ENCODE data around the gene FGF23.
A peak's percentile ranks its signal among the peaks of the same experiment; 100 is the strongest.
"Not testable (repeated sequence)": the region's sequence is repeated elsewhere in the genome, so short reads cannot be mapped to it uniquely, and the experiment has no call there.

Gene FGF23

GRCh38 chr12:4379405-4379804 lies at the start of gene FGF23:
Gene FGF23, minus strand, starts transcription at chr12:4379712. Its CDS starts 130 bp downstream, at chr12:4379582.
- DNase-seq (ENCODE audit: low spot score) = no peak

- no peak for DNase-seq (ENCODE audit: low spot score)
Measured at GRCh38 chr12:4424422-4424821, 44.9 kb upstream of the FGF23 start.

DNA sequence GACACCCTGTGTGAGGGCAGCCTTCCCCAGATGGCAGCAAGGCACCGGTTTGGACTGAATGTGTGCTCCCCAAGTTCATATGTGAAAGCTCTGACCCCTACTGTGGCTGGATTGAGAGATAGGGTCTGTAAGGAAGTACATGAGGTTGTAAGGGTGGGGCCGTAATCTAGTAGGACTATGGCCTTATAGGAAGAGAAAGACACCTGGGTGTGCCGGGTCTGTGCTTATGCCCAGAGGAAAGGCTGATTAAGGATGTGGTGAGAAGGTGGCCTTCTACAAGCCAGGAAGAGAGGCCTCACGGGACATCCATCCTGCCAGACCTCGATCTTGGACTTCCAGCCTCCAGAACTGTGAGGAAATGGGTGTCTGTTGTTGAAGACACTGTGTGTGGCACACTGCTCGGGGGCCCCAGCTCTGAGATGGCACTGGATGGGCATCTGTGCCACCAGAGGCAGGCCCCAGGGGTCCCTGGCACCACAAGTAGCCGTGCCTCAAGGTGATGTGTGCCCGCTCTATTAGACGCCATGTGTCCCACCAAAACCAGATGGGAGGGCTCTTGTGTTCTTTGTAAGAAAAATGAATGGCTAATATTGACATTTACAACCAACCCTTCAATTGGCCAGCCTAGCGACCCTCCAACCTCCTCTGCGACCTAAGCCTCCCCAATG lies 44.1 kb upstream of the FGF23 start:
- DNase-seq (ENCODE audit: low spot score) = no peak

- no peak for DNase-seq (ENCODE audit: low spot score)
Measured at GRCh38 chr12:4422985-4423384, 43.5 kb upstream of the FGF23 start.

- DNase-seq (ENCODE audit: low spot score) = peak; percentile 30
Measured at GRCh38 chr12:4421590-4422031, 42.1 kb upstream of the FGF23 start.

DNA sequence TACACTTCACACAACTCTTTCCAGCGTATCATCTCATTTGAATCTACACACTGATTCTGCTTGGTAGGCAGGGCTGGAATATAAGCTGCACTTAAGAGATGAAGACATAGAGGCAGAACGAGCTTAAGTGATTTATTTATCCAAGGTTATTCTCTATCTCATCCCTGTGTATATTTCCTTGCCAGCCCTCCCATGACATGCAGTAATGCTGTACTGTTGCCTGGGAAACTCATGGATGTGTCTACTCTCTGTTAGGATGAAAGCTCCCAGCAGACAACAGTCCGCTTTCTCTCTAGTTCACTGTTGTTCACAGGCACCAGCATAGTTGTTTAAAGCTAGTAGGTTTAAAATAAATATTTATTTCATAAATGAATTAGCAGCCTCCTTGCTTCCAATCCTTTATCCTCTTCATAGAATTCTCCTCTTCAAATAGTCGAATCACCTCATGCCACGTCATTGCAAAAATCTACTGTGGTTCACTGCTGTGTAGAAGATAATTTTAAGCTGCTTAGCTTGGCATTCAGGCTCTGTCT lies 40.7 kb upstream of the FGF23 start:
- no peak for DNase-seq (ENCODE audit: low spot score)

GRCh38 chr12:4418913-4419312 lies 39.4 kb upstream of the FGF23 start:
- no peak for DNase-seq (ENCODE audit: low spot score)

DNA sequence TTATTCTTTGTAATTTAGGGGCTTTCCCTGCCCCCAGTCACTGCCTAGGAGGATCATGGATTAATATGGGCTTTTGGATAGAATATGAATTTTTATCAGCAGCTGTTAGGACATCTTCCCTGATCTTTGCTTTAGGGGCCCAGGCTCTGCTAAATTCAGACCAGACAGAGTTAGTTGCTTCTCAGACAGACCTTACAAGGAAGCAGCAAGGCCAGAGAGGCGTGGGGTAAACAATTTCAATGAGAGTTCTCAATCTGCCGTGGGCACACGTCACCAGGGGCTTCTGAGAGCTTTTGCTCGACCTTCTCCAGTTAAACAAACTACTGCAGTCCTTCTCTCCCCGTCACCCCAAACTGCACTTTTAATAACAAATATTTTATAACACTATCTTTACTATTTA lies 38.4 kb upstream of the FGF23 start:
- no peak for DNase-seq (ENCODE audit: low spot score)

GRCh38 chr12:4417455-4417854 lies 37.9 kb upstream of the FGF23 start:
- DNase-seq (ENCODE audit: low spot score) = no peak

- no peak for DNase-seq (ENCODE audit: low spot score)
Measured at GRCh38 chr12:4416276-4416675, 36.8 kb upstream of the FGF23 start.

- DNase-seq (ENCODE audit: low spot score) = no peak
Measured at GRCh38 chr12:4412465-4412864, 33.0 kb upstream of the FGF23 start.

DNA sequence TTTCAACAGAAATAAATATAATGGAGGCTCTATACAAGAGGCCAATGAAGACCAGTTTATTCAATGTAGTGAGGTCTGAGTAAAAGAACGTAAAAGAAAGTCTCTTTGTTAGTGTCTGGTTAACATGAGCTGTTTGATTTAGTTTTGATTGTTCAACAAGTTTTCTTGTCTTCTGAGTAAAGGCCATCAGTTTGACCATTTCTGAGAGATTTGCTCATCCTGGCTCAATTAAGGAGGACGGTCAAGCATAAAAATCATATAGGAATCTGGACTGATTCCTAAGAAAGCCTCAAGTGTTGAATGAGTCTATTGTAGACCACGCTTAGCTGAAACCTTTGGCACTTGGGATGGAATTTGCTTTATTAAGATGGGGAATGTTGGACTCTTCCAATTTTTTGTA lies 32.5 kb upstream of the FGF23 start:
- no peak for DNase-seq (ENCODE audit: low spot score)

DNA sequence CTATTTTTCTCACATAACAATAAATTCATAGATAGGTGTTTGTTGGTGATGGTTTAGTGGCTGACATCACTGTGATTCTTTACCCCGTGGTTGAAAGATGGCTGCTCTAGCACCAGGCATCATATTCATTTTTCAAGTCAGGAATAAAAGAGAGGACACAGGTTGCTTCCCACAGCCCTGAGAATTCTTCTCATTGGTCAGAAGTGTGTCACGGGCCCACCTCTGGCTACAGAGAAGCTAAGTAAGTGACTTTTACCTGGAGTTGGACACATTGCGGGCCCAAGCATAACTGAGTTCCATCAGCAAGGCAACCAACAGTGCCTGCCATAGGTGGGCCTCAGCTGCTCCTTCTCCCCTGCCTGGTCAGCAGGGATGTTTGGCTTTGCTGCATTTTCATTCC lies 27.6 kb upstream of the FGF23 start:
- no peak for DNase-seq (ENCODE audit: low spot score)

GRCh38 chr12:4404877-4405637 lies 25.5 kb upstream of the FGF23 start:
- DNase-seq (ENCODE audit: low spot score) = not testable (repeated sequence)

DNA sequence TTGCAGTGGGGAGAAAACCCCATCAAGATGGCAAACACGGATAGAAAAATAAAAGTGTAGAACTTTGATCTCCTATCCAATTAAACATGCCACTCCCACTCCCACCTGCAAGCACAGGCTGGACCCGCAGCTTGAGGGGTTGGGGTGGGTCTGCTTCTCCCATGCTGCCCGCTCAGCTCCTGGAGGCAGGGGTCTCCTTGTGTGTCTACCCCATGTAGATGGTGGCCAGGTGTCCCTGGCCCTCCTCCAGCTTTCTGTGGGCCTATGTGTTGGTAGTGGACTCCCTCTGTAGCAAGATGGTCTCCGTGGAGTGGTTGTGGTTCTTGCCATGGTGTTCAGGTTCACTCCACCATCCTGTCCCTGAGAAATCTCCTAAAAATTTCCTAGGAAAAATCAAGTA lies 23.5 kb upstream of the FGF23 start:
- no peak for DNase-seq (ENCODE audit: low spot score)

DNA sequence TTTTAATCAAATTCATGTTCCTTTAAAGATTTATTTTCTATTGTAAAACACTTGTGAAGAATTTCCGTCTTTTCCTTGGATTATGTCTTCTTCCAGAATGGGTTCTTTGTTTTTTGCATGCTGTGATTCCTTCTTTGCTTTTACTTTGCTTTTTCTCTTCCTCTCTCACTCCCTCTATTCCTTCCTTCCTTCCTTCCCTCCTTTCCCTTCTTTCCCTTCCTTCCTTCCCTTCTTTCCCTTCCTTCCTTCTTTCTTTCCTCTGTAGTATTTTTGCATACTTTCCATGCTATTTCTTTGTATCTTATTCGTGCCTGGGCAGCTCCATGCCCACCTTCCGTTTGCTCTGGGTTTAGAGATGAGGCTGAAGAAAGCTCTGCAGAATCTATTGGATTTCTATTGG lies 21.6 kb upstream of the FGF23 start:
- DNase-seq (ENCODE audit: low spot score) = no peak

DNA sequence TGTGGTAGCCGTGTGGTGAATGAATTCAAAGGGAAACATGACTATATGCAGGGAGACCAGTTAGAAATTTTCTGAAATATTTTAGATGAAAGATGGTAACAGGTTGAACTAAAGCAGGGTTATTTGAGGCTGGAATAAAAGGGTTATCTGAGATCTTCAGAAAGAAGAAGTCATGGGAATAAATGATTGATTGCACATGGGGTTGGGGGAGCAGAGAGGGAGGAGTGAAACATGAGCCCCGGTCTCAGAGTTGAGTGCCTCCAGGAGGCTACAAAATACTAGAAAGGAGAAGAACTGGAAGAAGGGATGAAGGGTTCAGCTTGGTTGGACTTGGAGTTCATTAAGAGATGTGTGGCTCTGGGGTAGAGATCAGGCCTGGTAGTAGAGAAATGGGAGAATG lies 16.3 kb upstream of the FGF23 start:
- DNase-seq (ENCODE audit: low spot score) = no peak

GRCh38 chr12:4393211-4393610 lies 13.7 kb upstream of the FGF23 start:
- no peak for DNase-seq (ENCODE audit: low spot score)

DNA sequence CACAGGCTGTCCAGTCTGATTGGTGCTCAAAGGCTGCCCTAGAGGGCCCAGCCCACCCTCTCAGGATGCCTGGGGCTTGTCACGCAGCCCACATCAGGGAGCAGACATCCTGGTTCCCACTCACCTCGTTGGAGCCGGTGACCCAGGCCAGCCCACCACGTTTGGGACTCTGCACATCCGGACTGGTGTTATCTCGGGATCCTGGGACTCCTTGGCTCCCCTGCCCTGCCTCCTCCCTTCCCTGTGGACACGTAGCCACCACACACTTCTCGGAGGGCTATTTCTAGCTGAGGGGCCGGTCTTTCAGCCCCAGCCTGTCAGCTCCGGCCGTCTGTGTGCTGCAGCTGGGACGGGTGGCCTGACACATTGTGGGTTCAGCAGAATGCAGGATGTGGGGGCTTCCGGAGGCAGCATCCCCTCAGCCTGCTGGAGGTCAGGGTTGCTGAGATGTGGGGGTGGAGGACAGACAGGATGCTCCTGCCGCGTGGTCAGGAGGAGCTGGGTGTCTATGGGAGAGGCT lies 12.8 kb upstream of the FGF23 start:
- DNase-seq (ENCODE audit: low spot score) = no peak

- DNase-seq (ENCODE audit: low spot score) = no peak
Measured at GRCh38 chr12:4388662-4389061, 9.2 kb upstream of the FGF23 start.

DNA sequence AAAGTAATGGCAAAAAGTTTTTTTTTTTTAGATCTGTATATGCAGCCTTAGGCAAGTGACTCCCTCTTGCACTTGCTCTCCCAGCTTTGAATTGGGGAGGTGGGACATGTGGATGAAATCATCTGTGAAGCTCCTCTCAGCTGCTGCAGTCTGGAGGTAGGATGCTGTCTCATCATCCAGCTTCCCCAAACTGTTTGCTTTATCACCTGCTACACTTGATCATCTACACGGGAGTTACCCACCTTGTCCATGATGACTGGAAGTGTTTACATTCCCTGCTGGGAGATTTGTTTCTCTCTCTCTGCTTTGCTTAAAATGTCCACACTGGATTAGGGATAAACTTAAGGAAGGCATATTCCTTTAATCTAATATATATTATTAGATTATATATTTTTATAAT lies 8.5 kb upstream of the FGF23 start:
- DNase-seq (ENCODE audit: low spot score) = no peak

DNA sequence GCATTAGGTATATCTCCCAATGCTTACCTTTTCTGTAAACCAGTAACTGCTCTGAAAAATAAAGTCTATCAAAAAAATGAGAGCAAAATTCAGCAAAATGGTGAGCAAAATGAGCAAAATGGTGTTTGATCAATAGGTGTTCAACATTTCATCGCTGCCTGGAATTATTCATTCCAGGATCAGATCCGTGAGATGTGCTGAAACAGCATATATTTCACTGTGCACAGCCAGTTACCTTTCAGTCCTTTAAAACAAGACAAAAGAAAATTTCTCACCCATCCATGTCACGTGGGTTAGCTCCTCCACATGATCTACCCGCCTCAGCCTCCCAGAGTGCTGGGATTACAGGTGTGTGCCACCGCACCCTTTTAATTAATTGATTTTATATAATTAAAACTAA lies 8.1 kb upstream of the FGF23 start:
- DNase-seq (ENCODE audit: low spot score) = no peak

- DNase-seq (ENCODE audit: low spot score) = no peak
Measured at GRCh38 chr12:4386801-4387200, 7.3 kb upstream of the FGF23 start.

All from pons (tissue), 1 donor.